ENCODE measurements around the gene PLCG2.
"Not testable (repeated sequence)": the region's sequence is repeated elsewhere in the genome, so short reads cannot be mapped to it uniquely, and the experiment has no call there.

The PLCG2 gene

DNA sequence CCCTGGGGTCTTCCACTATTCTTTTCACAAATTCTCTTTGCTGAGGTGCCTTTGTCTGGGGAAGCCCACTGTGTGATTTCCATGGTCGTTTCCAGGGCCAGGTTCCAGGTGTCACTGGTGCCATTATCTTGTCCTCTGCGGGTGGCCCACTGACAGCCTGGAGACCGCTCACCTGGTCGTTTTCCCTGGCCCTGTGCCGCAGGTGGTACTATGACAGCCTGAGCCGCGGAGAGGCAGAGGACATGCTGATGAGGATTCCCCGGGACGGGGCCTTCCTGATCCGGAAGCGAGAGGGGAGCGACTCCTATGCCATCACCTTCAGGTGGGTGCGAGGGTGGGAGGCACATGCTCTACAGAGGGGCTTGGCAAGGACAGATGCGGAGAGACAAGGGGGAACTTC is 133.3 kb downstream of the PLCG2 start:
- no peak for DNase-seq (ENCODE audit: low read depth in 2 of 2)

DNA sequence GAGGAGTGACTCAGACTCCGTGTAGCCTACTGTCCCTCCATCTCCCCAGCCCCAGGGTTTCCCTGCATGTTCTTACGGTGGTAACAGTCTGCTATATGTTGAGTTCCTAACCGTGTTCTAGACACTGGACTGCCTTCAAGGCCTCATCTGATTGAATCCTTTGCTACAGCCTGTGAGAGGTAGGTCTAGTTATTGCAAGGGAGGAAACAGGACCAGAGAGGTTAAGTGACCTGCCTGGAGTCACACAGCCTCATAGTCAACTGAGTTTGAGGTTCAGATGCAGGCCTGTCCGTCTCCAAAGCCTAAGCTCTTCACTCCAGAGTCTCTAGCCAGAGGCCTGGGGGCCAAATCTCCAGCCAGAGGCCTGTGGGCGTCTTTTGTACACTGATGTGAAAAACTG is 134.1 kb downstream of the PLCG2 start:
- DNase-seq (ENCODE audit: low read depth in 2 of 2): no peak

DNA sequence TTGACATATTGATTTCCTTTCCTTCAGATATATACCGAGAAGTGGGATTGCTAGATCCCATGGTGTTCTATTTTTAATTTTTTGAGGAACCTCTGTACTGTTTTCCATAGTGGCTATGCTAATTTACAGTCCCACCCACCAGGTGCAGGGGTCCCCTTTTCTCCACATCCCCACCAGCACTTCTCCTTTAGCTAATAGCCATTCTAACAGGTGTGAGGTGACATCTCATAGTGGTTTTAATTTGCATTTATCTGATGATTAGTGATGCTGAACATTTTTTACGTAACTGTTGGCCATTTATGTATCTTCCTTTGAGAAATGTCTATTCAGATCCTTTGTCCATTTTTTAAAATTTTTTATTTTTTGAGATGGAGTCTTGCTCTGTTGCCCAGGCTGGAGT is 138.3 kb downstream of the PLCG2 start:
- DNase-seq (ENCODE audit: low read depth in 2 of 2): no peak

DNA sequence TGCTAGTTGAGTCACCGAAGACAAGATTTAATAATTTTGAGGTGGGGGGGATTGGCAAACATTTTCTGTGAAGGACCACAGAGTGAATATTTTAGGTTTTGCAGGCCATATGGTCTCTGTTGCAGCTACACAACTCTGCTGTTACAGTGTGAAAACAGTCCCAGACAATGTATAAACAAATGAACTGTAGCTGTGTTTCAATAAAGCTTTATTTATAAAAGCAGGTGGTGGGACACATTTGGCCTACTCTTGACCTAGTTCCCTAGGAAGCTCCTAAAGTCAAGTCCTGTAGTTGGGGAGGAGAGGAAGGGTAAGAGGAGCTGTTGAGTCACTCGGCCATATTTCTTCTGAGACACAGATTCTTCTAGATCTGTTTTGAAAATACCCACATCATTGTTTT is 139.8 kb downstream of the PLCG2 start:
- no peak for DNase-seq (ENCODE audit: low read depth in 2 of 2)

DNA sequence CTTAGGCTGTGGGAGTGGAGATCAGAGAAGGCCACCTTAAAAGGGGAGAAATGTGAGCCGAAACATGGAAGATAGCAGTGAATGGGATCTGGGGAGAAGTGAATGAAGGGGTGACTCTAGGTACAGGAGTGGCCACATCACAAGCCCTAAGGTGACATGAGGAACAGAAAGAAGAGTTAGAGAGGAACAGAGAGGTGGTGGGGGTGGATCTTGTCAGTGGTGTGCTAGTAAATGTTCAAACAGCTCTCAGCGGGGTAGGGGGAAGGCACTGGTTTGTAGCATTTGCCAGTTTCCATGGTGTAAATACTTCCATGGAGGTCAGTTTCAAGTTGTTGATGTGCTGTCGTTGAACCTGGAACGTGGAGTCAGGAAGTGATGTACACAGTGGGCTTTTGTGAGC is 141.4 kb downstream of the PLCG2 start:
- no peak for DNase-seq (ENCODE audit: low read depth in 2 of 2)

DNA sequence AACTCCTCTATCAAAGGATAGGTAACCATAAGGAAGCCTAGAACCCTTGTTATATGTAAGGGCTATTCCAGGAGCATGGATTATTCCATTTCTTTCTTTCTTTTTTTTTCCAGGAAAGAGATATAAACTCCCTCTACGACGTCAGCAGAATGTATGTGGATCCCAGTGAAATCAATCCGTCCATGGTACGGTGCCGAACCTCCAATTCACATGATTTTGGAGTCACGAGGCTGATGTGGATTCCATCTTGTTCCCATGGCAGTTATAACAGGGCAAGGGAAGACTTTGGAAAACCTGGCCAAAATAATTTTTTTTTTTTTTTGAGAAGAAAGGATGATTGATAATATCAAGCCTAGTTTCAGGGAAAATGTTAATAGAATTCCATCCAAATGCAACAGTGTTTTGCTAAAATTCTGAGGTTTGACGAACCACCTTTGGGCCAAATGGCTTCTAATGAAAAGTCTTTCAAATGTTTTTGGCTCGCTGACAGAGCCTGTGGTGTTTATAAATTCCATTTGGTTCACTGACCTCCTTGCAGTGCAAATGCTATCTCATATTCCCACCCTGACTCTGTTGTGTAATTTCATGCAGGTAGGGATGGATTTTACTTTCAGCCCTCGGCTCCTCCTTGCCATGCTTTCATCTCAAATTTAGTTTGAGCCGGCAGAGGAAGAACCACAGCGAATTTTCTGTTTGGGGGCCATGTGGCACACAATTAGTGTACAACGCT is 142.2 kb downstream of the PLCG2 start:
- DNase-seq (ENCODE audit: low read depth in 2 of 2): no peak

DNA sequence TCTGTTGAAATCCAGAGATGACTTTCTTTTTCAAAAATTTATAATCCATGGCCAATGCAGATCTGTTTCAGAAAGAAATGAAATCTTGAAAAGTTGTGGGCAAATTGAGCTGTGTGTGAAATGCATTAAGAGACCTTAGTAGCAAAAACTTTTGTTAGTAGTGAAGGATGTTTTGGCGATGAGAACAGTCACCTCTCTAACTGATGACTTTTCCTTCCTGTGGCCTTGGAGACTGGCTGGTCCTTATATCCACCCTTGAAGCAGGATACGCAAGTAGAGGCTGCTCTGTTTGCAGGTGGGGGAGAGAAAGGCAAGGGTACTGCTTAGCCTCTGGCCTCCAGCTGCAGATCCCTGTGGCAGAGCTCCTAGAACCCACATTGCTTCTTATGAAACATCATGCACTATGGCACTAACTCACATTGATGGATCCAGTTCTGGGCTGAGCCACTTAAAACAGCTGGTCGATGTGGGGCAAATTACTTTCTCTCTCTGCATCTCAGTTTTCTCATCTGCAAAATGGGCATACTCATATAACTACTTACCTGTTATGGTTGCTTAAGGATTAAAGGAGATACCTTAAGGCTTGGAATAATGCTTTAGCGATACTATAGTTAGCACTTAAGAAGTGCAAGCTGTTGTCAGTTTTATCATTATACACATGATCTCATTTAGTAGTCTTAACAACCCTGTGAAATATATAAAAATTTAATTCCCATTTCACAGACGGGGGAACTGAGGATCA is 142.9 kb downstream of the PLCG2 start:
- DNase-seq (ENCODE audit: low read depth in 2 of 2): no peak

DNA sequence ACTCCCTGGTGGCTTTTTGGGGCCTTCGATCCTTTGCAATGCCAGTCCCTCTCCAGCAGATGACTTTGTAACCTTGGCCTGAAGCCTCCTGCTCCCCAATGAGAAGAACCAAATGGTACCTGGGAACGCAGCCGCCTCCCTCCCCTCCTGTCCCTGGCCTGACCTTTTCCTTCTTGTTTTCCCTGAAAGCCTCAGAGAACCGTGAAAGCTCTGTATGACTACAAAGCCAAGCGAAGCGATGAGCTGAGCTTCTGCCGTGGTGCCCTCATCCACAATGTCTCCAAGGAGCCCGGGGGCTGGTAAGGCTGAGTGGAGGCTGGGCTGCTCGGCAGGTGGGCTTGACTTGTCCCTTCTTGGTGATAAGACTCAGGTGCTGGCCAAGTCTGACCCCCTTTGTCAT is 144.2 kb downstream of the PLCG2 start:
- DNase-seq (ENCODE audit: low read depth in 2 of 2): no peak

DNA sequence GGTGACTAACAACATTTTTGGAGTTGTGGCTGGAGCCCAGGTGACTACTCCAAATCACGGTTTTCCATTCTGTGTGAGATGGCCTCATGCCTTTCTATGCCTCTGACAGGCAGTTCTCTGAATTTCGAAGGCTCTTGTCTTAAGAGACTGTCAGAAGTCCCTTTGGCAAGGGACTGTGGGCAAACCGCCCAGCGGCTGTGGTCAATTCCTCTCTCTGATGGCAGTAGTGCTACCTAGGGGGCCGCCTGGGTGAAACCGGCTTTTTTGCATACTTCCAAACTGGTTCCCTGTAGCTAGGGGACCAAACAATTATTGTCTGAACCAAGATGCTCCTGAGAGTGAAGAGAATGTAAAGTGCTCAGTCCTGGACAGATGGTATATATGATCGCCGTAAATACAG is 145.9 kb downstream of the PLCG2 start:
- DNase-seq (ENCODE audit: low read depth in 2 of 2): no peak

DNA sequence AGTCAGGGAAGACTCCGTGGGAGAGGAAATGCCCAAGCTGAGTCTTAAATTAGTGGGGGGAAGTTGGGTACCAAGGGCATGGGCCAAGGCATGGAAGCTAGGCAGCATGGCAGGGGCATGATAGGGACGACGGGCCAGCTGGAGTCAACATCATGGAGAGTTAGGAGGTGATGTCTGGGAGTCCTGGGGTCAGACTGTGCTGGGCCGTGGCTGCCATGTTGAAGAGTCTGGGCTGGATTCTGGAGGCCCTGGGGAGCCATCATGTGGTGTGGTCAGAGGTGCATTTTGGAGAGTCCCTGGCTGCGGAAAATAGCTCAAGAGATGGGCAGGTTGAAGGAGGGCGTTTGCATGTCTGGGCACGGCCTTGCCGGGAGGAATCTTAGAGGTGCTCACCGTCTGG is 146.9 kb downstream of the PLCG2 start:
- no peak for DNase-seq (ENCODE audit: low read depth in 2 of 2)

DNA sequence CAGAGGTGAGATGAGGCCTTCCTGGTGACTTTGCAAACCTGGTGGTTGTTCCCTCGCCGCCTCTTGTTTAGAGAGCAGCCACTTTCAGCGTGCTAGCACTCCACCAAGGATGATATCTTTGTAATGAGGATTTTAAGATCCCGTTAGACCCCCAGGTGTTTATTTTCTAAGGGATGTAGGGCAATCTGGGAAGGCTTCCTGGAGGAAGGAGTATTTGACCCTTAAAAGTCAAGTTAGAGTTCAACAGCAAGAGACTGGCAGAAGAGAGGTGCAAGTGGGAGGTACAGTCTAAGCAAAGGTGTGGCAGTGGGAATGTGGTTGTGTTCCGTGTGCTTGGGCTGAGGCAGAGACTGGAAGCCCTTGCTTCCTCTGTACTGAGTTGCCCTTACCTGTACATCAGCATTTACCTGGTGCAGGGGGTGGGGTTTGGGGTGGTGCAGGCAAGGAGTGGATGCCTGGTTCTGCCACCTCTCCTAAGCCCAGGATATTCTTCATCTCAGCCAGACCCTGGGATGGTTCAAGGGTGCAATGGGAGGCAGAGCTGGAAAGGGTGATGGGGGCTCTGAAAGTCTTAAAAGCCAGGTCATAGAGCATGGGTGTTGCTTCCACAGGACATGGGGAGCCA is 148.6 kb downstream of the PLCG2 start:
- DNase-seq (ENCODE audit: low read depth in 2 of 2): no peak

DNA sequence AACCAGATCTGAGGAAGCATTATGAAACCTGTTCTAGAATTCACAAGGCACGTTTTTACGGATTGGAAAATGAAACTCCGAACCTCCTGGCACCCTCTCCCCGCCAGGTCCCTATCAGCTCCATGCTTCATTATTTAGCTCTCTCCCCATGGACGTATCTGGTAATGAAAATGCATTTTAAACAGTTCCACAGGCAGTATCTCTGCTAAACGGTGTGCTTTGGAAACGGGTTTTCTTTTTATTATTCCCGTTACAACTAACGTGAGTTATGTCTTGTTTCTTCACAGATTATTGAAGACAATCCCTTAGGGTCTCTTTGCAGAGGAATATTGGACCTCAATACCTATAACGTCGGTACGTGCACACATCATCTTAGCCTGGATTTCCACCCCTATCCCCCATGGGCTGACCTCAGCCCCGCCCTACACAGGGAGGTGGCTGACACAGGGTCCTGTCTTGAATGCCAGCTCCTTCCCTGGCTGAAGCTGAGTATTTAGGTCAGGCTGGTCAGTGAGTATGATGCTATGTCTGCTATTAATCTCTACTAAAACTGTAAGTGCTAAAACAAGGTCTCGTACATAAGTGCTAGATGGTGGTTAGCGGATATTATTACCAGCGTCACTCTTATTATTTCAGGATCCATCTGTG is 149.3 kb downstream of the PLCG2 start:
- DNase-seq (ENCODE audit: low read depth in 2 of 2): no peak

DNA sequence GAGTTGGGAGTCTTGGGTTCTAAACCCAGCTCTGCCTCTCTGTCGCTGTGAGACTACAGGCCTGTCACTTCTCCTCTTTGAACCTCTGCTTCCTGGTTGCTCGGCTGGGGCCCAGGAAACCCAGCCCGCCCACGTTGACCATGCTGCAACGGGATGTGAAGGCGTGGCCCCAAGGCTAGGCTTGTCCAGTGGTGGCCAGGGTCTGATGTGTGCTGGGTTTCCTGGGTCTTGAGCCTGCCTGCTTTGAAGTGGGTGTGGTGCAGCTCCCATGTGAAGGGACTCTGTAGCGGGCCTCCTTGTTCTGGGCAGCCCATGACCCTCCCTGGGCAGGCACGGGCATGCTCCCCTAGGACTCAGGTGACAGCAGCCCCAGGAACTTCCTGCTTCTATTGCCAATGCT is 149.9 kb downstream of the PLCG2 start:
- DNase-seq (ENCODE audit: low read depth in 2 of 2): no peak

DNA sequence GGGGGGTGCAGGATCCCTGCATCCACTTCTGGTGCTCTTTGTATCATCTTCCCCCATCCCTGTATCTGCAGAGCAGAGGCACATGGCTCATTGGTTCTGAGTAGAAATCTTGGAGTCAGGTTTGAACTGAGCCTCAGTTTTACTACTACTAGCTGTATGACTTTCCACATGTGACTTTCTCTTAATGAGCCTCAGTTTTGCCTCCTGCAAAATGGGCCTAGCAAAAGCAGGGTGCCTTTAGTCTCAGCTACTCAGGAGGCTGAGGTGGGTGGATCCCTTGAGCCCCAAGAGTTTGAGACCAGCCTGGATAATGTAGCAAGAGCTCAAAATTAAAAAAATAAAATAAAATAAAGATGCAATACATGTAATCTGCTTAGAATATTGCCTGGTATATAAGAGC is 150.8 kb downstream of the PLCG2 start:
- no peak for DNase-seq (ENCODE audit: low read depth in 2 of 2)

DNA sequence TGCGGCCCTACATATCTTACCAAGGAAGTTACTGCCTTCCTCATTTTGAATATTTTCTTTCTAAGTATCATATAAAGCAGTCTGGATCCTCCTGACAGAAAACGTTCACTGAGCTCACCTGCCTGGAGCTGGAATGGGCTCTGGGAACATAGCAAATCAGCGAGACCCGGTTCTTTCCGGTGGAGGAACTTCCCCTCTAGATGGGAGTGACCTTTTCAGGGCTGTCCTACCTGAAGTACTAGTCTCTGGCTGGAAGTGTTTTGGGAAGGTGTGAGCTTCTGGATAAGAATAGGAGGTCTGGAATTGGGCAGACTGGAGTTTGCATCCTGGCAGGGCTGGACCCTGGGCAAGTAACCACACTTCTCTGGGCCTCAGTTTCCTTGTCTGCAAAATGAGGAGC is 152.8 kb downstream of the PLCG2 start:
- DNase-seq (ENCODE audit: low read depth in 2 of 2): no peak

DNA sequence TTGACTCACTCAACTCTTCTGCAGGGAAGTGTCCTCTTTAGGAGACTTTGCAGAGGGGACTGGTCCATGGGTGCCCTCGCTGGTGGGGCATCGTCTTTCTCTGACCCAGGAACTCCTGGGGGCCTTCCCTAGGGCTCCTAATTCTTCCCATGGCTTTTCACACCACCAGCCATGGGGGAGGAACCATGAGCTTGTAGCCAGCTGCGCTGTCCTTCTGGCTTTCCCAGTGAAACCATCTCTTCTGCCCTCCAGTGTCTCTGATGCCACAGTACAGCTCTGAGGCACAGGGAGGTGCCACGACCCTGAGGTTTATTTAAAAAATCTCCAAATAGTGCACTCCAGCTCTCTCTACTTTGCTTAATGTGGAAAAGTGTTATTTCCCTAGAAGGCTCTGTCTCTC is 153.6 kb downstream of the PLCG2 start:
- no peak for DNase-seq (ENCODE audit: low read depth in 2 of 2)

DNA sequence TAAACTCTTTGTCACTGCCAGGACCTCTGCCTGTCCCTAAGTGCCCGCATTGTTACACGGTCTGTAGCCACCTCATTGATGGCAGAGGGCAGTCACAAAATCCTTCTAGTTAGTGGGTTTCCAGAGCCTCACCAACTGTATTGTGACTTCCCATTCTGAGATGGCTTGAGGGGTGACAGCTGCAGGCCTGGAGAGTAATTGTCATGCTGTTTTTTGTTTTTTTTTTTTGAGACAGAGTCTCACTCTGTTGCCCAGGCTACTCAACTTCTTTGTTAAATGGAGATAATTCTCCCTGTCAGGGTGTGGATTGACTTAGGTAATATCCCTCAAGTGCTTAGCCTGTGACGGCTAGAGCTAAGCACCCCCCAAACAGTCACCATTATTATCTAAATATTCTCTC is 154.3 kb downstream of the PLCG2 start:
- DNase-seq (ENCODE audit: low read depth in 2 of 2): no peak

DNA sequence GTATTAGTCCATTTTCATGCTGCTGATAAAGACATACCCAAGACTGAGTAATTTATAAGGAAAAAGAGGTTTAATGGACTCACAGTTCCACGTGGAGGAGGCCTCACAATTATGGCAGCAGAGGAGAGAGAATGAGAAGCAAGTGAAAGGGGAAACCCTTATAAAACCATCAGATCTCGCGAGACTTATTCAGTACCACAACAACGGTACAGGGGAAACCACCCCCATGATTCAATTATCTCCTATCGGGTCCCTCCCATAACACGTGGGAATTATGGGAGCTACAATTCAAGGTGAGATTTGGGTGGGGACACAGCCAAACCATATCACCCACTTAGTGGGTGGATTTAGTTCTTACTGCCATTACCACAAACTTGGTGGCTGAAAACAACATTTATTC is 155.6 kb downstream of the PLCG2 start:
- not testable (repeated sequence) for DNase-seq (ENCODE audit: low read depth in 2 of 2)

DNA sequence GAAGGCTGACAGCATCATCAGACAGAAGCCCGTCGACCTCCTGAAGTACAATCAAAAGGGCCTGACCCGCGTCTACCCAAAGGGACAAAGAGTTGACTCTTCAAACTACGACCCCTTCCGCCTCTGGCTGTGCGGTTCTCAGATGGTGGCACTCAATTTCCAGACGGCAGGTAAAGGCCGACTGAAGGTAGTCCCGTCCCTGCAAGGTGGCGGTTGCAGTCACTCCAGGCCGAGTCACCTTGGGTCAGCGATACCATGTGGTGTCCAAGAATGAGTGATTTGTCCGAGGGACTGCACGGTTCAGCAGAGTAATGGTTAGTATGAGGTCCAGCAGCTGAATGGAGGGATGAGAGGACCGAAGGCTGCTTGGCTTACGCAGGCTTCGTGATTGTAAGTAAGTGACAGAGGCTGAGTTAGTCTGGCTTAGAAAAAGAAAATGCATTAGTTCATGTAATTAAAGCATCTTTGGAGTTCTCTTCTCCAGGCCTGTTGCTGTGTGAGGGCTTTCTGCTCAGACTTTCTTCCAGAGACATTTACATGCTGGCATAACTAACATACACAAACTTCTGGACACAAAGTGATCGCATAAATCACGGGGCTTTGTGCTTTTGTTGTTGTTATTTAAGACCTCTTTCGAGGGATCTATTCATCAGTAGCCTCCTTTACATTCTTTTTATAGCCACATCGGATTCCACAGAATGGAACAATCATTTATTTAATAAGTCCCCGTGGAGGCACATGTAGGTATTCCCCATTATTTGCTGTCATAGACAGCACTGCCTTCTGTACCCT is 157.3 kb downstream of the PLCG2 start:
- no peak for DNase-seq (ENCODE audit: low read depth in 2 of 2)

DNA sequence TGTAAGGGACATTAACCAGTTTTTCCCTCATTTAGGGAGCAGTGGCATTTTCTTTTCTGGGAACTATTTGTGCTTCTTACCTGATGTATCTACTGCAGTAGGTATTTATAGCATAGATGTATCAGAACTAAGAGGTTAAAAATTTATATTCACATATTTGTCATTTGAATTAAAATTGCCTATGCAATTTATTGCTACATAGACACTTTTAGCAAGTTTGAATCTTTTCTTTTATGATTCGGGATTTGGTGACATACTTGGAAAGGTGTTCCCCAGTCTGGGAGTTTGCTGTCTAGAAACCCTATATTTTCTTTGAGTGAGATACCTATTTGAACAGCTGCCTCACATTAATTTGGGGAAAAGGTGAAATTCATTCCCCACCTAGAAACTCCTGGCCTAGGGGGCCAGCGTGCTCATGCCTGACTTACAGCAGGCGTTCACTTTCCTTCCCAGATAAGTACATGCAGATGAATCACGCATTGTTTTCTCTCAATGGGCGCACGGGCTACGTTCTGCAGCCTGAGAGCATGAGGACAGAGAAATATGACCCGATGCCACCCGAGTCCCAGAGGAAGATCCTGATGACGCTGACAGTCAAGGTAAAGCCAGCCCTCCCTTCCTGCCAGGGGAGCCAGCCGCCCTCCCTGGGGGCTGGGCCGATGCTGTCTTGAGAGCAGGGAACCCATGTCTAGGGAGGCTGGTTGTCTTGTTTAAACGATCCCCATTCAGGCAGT is 158.4 kb downstream of the PLCG2 start:
- DNase-seq (ENCODE audit: low read depth in 2 of 2): no peak
